Measurements from ENCODE around the gene GNA15.

Gene GNA15

GRCh38 chr19:3119071-3119595 is 16.7 kb upstream of the GNA15 start:
- DNase-seq (ENCODE audit: low read depth, low spot score), result no peak
- H3K4me3 ChIP-seq (ENCODE audit: low read length), result no peak overlapping the region

- no peak overlapping the region for H3K4me3 ChIP-seq (ENCODE audit: low read length)
- DNase-seq (ENCODE audit: low read depth, low spot score), result no peak
Observed at GRCh38 chr19:3119693-3120380, 16.0 kb upstream of the GNA15 start.

- H3K4me3 ChIP-seq (ENCODE audit: low read length), result no peak overlapping the region
- no peak for DNase-seq (ENCODE audit: low read depth, low spot score)
Observed at GRCh38 chr19:3120611-3121276, 15.1 kb upstream of the GNA15 start.

- DNase-seq (ENCODE audit: low read depth, low spot score), result no peak
- no peak overlapping the region for H3K4me3 ChIP-seq (ENCODE audit: low read length)
Observed at GRCh38 chr19:3121396-3121795, 14.4 kb upstream of the GNA15 start.

GRCh38 chr19:3121821-3122511 is 13.9 kb upstream of the GNA15 start:
- no peak for DNase-seq (ENCODE audit: low read depth, low spot score)
- no peak overlapping the region for H3K4me3 ChIP-seq (ENCODE audit: low read length)

- no peak for DNase-seq (ENCODE audit: low read depth, low spot score)
- H3K4me3 ChIP-seq (ENCODE audit: low read length), result no peak overlapping the region
Observed at GRCh38 chr19:3122512-3122870, 13.3 kb upstream of the GNA15 start.

GRCh38 chr19:3123088-3123721 is 12.6 kb upstream of the GNA15 start:
- DNase-seq (ENCODE audit: low read depth, low spot score), result no peak
- H3K4me3 ChIP-seq (ENCODE audit: low read length), result no peak overlapping the region

- DNase-seq (ENCODE audit: low read depth, low spot score), result no peak
- H3K4me3 ChIP-seq (ENCODE audit: low read length), result no peak overlapping the region
Observed at GRCh38 chr19:3123956-3124355, 11.9 kb upstream of the GNA15 start.

GRCh38 chr19:3124630-3125029 is 11.2 kb upstream of the GNA15 start:
- H3K4me3 ChIP-seq (ENCODE audit: low read length), result no peak overlapping the region
- DNase-seq (ENCODE audit: low read depth, low spot score), result no peak

GRCh38 chr19:3125900-3126524 is 9.8 kb upstream of the GNA15 start:
- DNase-seq (ENCODE audit: low read depth, low spot score), result peak; percentile 55
- H3K4me3 ChIP-seq (ENCODE audit: low read length), result no peak overlapping the region

- peak; percentile 54 for DNase-seq (ENCODE audit: low read depth, low spot score)
- H3K4me3 ChIP-seq (ENCODE audit: low read length), result no peak overlapping the region
Observed at GRCh38 chr19:3129112-3129511, 6.7 kb upstream of the GNA15 start.

GRCh38 chr19:3131168-3131567 is 4.7 kb upstream of the GNA15 start:
- no peak overlapping the region; the same call in 1 of the 2 replicates for H3K4me3 ChIP-seq (ENCODE audit: low read length)
- peak; percentile 86 for DNase-seq (ENCODE audit: low read depth, low spot score)

GRCh38 chr19:3132971-3133792 is 2.7 kb upstream of the GNA15 start:
- peak; percentile 95 for DNase-seq (ENCODE audit: low read depth, low spot score)
- H3K4me3 ChIP-seq (ENCODE audit: low read length), result peak overlapping the region; percentile 29

- DNase-seq (ENCODE audit: low read depth, low spot score), result no peak
- no peak overlapping the region for H3K4me3 ChIP-seq (ENCODE audit: low read length)
Observed at GRCh38 chr19:3133793-3134116, 2.1 kb upstream of the GNA15 start.

GRCh38 chr19:3136684-3137055 is 837 bp downstream of the GNA15 start:
- H3K4me3 ChIP-seq (ENCODE audit: low read length), result peak overlapping the region; percentile 86
- DNase-seq (ENCODE audit: low read depth, low spot score), result no peak

GRCh38 chr19:3137119-3137518 is 1.3 kb downstream of the GNA15 start:
- H3K4me3 ChIP-seq (ENCODE audit: low read length), result peak overlapping the region; percentile 86
- no peak for DNase-seq (ENCODE audit: low read depth, low spot score)

GRCh38 chr19:3138268-3138667 is 2.4 kb downstream of the GNA15 start:
- H3K4me3 ChIP-seq (ENCODE audit: low read length), result no peak overlapping the region
- DNase-seq (ENCODE audit: low read depth, low spot score), result no peak

GRCh38 chr19:3140667-3141038 is 4.8 kb downstream of the GNA15 start:
- H3K4me3 ChIP-seq (ENCODE audit: low read length), result no peak overlapping the region
- DNase-seq (ENCODE audit: low read depth, low spot score), result no peak

GRCh38 chr19:3142292-3142670 is 6.4 kb downstream of the GNA15 start:
- DNase-seq (ENCODE audit: low read depth, low spot score), result no peak
- H3K4me3 ChIP-seq (ENCODE audit: low read length), result no peak overlapping the region

All from Jurkat, Clone E6-1 (cell line).